Gastroesophageal sphincter (tissue), 3 donors: ENCODE results near the gene GALNT2.

Experiments used
- CTCF ChIP-seq, 4 experiments: fragments of 200-600 bp in 2 of 4; fragments of 450-650 bp in 2 of 4; sonication (generic) in 1 of 4; IDR thresholded peaks; one replicate each; pipeline ENCODE4 v1.5.1; 2017 to 2019; ENCODE audit warnings: antibody characterized with exemption in 4 of 4, mild to moderate bottlenecking in 2 of 4, moderate library complexity in 2 of 4
- POLR2AphosphoS5 ChIP-seq: sonication (generic); formaldehyde crosslinking; IDR thresholded peaks from one replicate; pipeline ENCODE4 v1.6.1; 2017; ENCODE audit warnings: antibody characterized with exemption

- TF ChIP-seq CTCF (IDR thresholded peaks at IDR 0.05) (peak in 3 of 4 experiments; percentile 34 to 63 (median 44)), POLR2AphosphoS5 (no peak)
These were observed 100.4 kb downstream of the GALNT2 start for GRCh38 chr1:230167419-230167852.
